GM19043 (cell line): ENCODE data around the gene XKR7.

Source experiments
- ATAC-seq: cut with Tn5 transposase; IDR thresholded peaks from one replicate; pipeline ENCODE4 v1.9.1; 2021; ENCODE audit warnings: low read depth; ENCODE audit not compliant: unreplicated experiment

Gene XKR7

DNA sequence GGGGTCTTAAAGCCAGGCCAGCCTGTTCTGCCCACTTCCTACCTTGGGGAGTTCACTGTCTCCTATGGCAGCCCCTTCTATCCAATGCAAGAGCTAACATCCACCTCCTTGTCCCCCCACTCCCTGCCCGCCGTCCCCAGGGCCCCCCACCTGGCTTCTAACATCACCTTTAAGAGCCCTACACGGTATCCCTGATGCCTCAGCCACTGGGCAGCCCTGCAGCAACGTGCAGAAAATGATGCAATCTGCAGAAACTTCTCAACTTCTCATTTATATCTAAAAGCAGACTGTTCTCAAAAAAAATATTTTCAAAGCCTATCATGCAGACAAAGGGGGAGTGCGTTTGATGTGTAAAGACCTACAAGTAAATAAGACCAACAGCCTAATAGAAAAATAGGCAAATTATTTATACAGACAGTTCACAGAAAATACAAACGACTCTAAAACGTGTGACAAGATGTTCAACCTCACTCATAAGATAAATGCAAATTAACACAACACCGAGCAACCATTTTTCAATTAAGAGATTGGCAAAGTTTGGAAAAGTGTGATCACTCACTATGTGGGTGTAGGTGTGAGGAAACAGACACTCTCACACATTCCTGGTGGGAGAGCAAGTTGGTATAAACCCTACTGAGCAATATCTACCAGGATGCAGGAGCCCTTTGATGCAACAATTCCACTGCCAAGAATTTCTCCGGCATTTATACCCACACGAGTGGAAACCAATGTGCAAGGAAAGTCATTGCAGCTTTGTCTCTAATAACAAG is 69.0 kb downstream of the XKR7 start:
- ATAC-seq: no peak

DNA sequence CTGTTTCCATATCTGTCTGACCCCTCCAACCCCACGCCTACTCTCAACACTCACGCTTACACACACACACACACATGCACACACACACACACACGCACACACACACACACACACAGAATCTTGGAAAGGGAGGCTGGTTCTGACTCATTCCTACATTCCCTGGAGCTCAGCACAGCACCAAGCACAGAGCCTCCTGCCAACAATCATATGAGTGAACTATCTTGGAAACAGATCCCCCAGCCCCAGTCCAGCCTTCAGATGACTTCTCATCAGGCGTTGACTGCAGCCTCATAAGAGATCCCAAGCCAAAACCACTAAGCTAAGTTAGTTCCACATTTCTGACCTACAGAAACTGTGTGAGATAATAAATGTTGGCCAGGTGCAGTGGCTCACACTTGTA is 70.0 kb downstream of the XKR7 start:
- no peak for ATAC-seq

GRCh38 chr20:32040142-32040953 is 72.4 kb downstream of the XKR7 start:
- ATAC-seq: no peak

GRCh38 chr20:32045999-32046398 is 78.0 kb downstream of the XKR7 start:
- no peak for ATAC-seq

GRCh38 chr20:32050324-32050841 is 82.4 kb downstream of the XKR7 start:
- ATAC-seq: no peak

DNA sequence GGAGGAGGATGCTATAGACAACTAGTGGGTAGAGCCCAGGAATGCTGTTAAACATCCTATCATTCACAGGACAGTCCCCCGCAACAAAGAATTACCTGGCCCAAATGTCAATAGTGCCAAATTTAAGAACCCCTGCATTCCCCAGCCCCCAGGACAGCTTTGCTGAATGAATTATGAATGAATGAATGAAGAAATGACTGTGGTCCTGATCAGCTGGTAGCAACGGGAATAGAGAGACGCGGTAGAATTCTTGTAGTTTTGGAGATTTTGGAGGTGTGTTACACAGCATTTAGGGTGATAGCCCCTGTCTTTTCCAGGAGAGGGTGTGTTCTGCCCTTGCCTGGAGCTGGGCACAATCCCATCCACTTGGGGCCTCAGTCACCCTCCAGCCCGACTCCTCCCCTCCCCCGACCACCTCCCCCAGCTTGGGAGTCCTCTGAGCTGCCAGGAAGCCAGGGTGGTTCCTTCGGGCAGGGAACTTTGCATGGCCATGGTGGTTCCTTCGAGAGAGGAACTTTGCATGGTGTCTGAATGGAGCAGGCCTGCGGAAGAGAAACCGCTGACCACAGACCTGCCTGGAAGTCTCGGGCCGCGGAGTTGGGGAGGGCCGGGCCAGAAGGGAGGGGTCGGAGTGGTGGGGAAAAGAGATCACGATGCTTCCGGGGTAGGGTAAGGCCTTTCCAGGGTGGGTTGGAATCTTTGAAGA is 83.1 kb downstream of the XKR7 start:
- ATAC-seq: no peak

- no peak for ATAC-seq
Observed at GRCh38 chr20:32051720-32052089, 83.8 kb downstream of the XKR7 start.

DNA sequence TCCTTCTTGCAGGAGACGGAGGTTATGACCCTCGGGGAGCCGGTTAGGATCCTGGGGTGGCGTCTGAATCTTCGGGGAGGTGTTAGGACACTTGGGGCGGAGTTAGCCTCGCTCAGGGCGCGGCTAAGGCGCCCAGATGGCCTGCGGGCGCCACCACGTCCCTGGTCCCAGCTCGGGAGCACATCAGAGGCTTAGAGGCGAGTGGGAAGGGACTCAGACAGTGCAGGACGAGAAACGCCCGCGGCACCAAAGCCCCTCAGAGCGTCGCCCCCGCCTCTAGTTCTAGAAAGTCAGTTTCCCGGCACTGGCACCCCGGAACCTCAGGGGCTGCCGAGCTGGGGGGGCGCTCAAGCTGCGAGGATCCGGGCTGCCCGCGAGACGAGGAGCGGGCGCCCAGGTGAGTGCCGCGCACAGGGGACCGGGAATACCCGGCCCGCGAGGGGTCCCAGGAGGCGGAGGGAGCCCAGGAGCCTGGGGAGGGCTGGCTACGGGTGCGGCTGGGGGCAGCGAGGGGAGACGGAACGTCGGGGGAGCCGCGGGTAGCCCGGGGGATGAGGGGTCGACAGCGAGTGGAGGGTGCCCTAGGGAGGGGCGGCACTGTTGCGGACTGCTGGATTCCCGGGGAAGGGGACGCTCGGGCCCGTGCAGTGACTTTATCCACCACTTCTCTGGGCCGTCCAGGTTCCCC is 84.3 kb downstream of the XKR7 start, which contains the start of gene HCK:
Gene HCK, plus strand, starts transcription at position 153 of the 688 bp plus-strand sequence.
- ATAC-seq: no peak

DNA sequence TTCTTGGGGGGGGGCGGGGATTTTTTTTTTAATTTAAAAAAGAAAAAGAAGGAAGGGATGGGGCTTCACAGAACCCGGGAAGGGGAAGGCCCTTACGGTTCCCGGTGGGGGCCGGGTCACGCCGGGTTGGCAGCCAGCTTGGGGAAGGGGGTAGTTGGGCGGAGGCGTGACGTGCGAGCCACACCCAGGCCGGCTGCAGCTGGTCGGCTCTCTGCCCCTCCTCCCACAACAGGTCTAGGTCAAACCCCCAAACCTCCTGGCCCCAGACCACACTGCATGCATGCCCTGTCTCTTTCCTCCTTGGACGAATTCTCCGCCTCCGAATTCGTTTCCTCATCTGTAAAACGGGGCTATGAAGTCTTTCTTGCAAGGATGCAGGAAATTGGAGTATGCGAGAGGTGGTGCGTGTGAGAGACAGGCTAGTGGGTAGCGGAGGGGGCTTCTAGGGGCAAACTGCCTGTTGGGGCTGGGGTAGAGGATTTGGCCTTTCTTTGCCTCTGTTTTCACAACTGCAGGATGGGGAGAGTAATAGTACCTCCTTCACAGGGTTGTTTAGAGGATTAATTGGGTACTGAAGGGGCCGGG is 84.9 kb downstream of the XKR7 start:
- no peak for ATAC-seq
